ENCODE measurements around the gene CISH. TPM values are rescaled to one million over a fixed set of nuclear protein-coding genes. Genes with fewer than 3 reads are reported as not detected.

The CISH gene
- total RNA-seq, 4 donors from 2014 or later, result 5.5 to 15.5 (median 5.8) TPM

DNA sequence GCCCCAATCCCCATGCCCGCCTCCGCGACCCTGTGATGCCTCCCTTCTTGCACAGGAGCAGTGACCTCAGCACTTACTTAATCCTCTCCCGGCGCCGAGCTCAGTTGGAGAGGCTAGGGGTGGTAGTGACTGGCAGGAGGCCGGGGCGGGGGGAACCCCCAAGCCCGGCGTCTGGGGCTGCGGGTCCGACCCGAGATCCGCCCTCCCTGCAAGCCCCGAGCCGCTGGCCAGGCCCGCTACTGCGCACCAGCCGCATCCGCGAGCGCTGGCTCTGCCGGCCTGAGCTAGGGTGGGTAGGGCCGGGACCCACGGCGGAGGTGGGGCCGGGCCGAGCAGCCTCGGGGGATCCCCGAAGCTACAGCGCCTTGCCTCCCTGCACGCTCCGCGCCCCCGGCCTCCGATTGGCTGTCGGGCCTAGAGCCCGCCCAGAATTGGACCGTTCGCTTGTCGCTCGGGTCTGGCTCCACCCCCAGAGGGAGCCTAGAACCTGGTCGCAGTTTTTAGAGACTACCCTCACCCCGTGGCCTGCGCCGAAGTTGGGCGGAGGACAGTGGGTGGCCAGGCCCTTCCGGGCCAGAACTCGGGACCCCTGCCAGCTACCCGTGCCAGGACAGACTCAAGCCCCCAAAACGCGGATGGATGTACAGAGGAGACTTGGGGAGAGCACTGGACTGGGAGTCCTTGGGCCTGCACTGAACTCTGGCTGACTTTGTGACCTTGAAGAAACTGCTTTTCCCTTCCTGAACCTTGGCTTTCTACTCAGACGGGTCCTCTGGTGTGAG, 44.0 kb downstream of the CISH start, which contains the start of gene C3orf18:
Gene C3orf18 (minus strand): TSS at position 362 of the 782 bp plus-strand sequence. CDS start 2,048 bp downstream, outside the sequence.
- 1 to 4% methylated on average over 26 to 50 of the region's 53 CpGs for WGBS, 2 donors
- TF ChIP-seq, protein P1, sequence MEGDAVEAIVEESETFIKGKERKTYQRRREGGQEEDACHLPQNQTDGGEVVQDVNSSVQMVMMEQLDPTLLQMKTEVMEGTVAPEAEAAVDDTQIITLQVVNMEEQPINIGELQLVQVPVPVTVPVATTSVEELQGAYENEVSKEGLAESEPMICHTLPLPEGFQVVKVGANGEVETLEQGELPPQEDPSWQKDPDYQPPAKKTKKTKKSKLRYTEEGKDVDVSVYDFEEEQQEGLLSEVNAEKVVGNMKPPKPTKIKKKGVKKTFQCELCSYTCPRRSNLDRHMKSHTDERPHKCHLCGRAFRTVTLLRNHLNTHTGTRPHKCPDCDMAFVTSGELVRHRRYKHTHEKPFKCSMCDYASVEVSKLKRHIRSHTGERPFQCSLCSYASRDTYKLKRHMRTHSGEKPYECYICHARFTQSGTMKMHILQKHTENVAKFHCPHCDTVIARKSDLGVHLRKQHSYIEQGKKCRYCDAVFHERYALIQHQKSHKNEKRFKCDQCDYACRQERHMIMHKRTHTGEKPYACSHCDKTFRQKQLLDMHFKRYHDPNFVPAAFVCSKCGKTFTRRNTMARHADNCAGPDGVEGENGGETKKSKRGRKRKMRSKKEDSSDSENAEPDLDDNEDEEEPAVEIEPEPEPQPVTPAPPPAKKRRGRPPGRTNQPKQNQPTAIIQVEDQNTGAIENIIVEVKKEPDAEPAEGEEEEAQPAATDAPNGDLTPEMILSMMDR (IDR thresholded peaks at IDR 0.05), result no peak
- TF ChIP-seq EP300 (IDR thresholded peaks at IDR 0.05), result peak; percentile 18 to 54
- TF ChIP-seq POLR2A (IDR thresholded peaks at IDR 0.05), result peak in 1 of 2 donors; percentile 46

GRCh38 chr3:50567011-50567385, 44.6 kb downstream of the CISH start:
- Histone ChIP-seq H3K4me1 (peaks cover 0 to 50% (median 20%) of the 10 kb centered on the region in 4 donors), H3K27ac (peak overlapping the region; percentile 70 to 96 (median 88)), H3K9me3 (no peaks in the 10 kb centered on the region), H3K36me3 (peaks cover 0 to 31% (median 0%) of the 10 kb centered on the region in 3 donors), H3K4me3 (peak overlapping the region; percentile 49 to 82 (median 66)), H3K27me3 (no peaks in the 10 kb centered on the region)
- TF ChIP-seq EP300 (IDR thresholded peaks at IDR 0.05), result no peak
- TF ChIP-seq, protein P1 (IDR thresholded peaks at IDR 0.05), result no peak
- no peak for TF ChIP-seq POLR2A (IDR thresholded peaks at IDR 0.05)
- DNase-seq (ENCODE audit: low spot score in 2 of 2), result no peak
- 10 to 19% methylated on average over 11 of the region's 11 CpGs for WGBS, 2 donors

More for the DNA sequence above, 44.0 kb downstream of the CISH start, which contains the start of gene C3orf18:
- Histone ChIP-seq H3K27me3 (no peaks in the 10 kb centered on the region), H3K4me1 (peaks cover 0 to 56% (median 24%) of the 10 kb centered on the region in 4 donors), H3K4me3 (peak within 1 kb of the TSS; percentile 49 to 83 (median 82)), H3K36me3 (peaks cover 0 to 27% (median 0%) of the 10 kb centered on the region in 3 donors), H3K9me3 (no peaks in the 10 kb centered on the region), H3K27ac (peak within 1 kb of the TSS; percentile 80 to 96 (median 88))
- DNase-seq (ENCODE audit: low spot score in 2 of 2), result peak; percentile 90 to 91

DNA sequence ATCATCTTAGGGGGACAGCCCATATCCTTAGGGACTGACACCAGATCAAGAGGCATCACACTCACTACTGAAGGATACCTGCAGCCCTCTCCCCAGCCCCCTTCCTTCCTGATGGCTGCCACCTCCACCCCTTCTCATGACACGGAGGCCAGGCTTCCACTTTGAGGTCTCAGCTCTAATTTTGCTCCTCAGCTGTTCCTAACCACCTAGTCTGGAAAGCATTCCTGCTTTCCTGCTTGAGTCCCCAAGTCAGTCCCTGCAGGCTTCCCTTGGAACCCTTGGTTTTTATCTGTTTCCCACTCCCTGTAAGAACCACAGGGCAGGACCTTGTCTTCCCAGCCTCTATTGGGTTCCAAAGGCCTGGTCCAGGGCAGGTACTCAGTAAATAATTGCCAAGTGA, 47.3 kb downstream of the CISH start:
- H3K27me3 ChIP-seq, result no peaks in the 10 kb centered on the region
- peaks cover 0 to 56% (median 0%) of the 10 kb centered on the region in 3 donors for H3K36me3 ChIP-seq
- H3K4me3 ChIP-seq, result no peak overlapping the region
- no peaks in the 10 kb centered on the region for H3K9me3 ChIP-seq
- no peak overlapping the region for H3K27ac ChIP-seq
- 83 to 88% methylated on average over 1 of the region's 1 CpG for WGBS, 2 donors
- peaks cover 0 to 27% (median 10%) of the 10 kb centered on the region in 4 donors for H3K4me1 ChIP-seq
- no peak for TF ChIP-seq POLR2A (IDR thresholded peaks at IDR 0.05)
- TF ChIP-seq, protein P1 (IDR thresholded peaks at IDR 0.05), result no peak
- TF ChIP-seq EP300 (IDR thresholded peaks at IDR 0.05), result no peak
- DNase-seq (ENCODE audit: low spot score in 2 of 2), result no peak

GRCh38 chr3:50563867-50564266, 47.7 kb downstream of the CISH start:
- Histone ChIP-seq H3K4me1 (peaks cover 0 to 27% (median 10%) of the 10 kb centered on the region in 4 donors), H3K9me3 (no peaks in the 10 kb centered on the region), H3K36me3 (peaks cover 0 to 60% (median 0%) of the 10 kb centered on the region in 3 donors), H3K27ac (no peak overlapping the region), H3K4me3 (no peak overlapping the region), H3K27me3 (no peaks in the 10 kb centered on the region)
- TF ChIP-seq EP300 (IDR thresholded peaks at IDR 0.05), result no peak
- TF ChIP-seq POLR2A (IDR thresholded peaks at IDR 0.05), result no peak
- TF ChIP-seq, protein P1 (IDR thresholded peaks at IDR 0.05), result no peak
- 69 to 80% methylated on average over 2 of the region's 2 CpGs for WGBS, 2 donors
- DNase-seq (ENCODE audit: low spot score in 2 of 2), result no peak

- Histone ChIP-seq H3K9me3 (no peaks in the 10 kb centered on the region), H3K4me1 (peaks cover 0 to 17% (median 9%) of the 10 kb centered on the region in 4 donors), H3K4me3 (no peak overlapping the region), H3K27ac (no peak overlapping the region), H3K36me3 (peaks cover 0 to 66% (median 0%) of the 10 kb centered on the region in 3 donors), H3K27me3 (no peaks in the 10 kb centered on the region)
- no peak for DNase-seq (ENCODE audit: low spot score in 2 of 2)
- TF ChIP-seq, protein P1 (IDR thresholded peaks at IDR 0.05), result no peak
- no peak for TF ChIP-seq EP300 (IDR thresholded peaks at IDR 0.05)
- TF ChIP-seq POLR2A (IDR thresholded peaks at IDR 0.05), result no peak
- WGBS, 2 donors, result 70 to 77% methylated on average over 2 of the region's 2 CpGs
Observed at GRCh38 chr3:50562861-50563260, 48.7 kb downstream of the CISH start.
